Transverse colon (tissue), 4 donors: Measurements from ENCODE around the gene ZNF384. TPM values are rescaled to one million over a fixed set of nuclear protein-coding genes. Genes with fewer than 3 reads are reported as not detected.

Experiments used
- DNase-seq: peaks from one replicate; pipeline ENCODE4 v3.0.0-alpha.2; 2019
- H3K27ac ChIP-seq, 4 donors: fragments of 200-600 bp; sonication (generic); 2 replicates each; pipeline ENCODE4 v1.5.1; 2016 to 2018; ENCODE audit warnings: inconsistent platforms in 4 of 4
- H3K27me3 ChIP-seq: fragments of 200-600 bp; sonication (generic); 2 replicates; pipeline ENCODE4 v1.5.1; 2017; ENCODE audit warnings: inconsistent platforms
- H3K36me3 ChIP-seq, 4 donors: fragments of 200-600 bp; sonication (generic); 2 replicates each; pipeline ENCODE4 v1.5.1; 2017 to 2019; ENCODE audit warnings: inconsistent platforms in 4 of 4
- H3K4me1 ChIP-seq, 4 donors: fragments of 200-600 bp; sonication (generic); 2 replicates each; pipeline ENCODE4 v1.5.1; 2017 to 2020; ENCODE audit warnings: inconsistent platforms in 4 of 4
- H3K4me3 ChIP-seq, 4 donors: fragments of 200-600 bp; sonication (generic); 1 replicate in 1 of 4; 2 replicates in 3 of 4; pipeline versions ENCODE4 v1.5.1 to v1.6.1; 2017 to 2019; ENCODE audit warnings: inconsistent platforms in 4 of 4
- H3K9me3 ChIP-seq, 2 donors: fragments of 200-600 bp; sonication (generic); 2 replicates each; pipeline ENCODE4 v1.5.1; 2017 to 2019; ENCODE audit warnings: inconsistent platforms in 2 of 2
- CTCF ChIP-seq, 5 experiments: fragments of 200-600 bp in 3 of 5; fragments of 450-650 bp in 2 of 5; sonication (generic) in 3 of 5; IDR thresholded peaks; 1 replicate in 2 of 5; 2 replicates in 3 of 5; pipeline ENCODE4 v1.5.1; 2016 to 2017; ENCODE audit warnings: antibody characterized with exemption in 5 of 5, inconsistent platforms in 3 of 5, mild to moderate bottlenecking in 2 of 5, moderate library complexity in 1 of 5
- EP300 ChIP-seq: sonication (generic); formaldehyde crosslinking; IDR thresholded peaks from one replicate; pipeline ENCODE4 v1.6.1; 2017; ENCODE audit warnings: antibody characterized with exemption, low read depth
- POLR2A ChIP-seq: fragments of 450-650 bp; IDR thresholded peaks from one replicate; pipeline ENCODE4 v1.6.1; 2016; ENCODE audit warnings: antibody characterized with exemption, mild to moderate bottlenecking, moderate library complexity
- POLR2AphosphoS5 ChIP-seq, 3 donors: sonication (generic); formaldehyde crosslinking; IDR thresholded peaks; one replicate each; pipeline ENCODE4 v1.6.1; 2016; ENCODE audit warnings: antibody characterized with exemption in 3 of 3
- WGBS, 2 donors: methylation state at CpG; one replicate each; pipeline ENCODE4 v1.1.5; 2018; ENCODE audit warnings: low coverage in 1 of 2; 5-methylcytosine and 5-hydroxymethylcytosine counted together
- in situ Hi-C, 4 donors: fragments of 200-750 bp; cut with MboI; loops; one replicate each; pipeline versions ENCODE4 v1.15.0 to v1.15.1; 2017; ENCODE audit warnings: low sequenced_read_pairs in 3 of 4, low pct_ligation_motif_present in 1 of 4, low pct_unique_long_range_greater_than_20kb in 1 of 4
- intact Hi-C: fragments of 100-400 bp; cut with DNase I; formaldehyde crosslinking; loops from one replicate; pipeline ENCODE4 v1.15.1; 2023; ENCODE audit warnings: low total_unique reads
- total RNA-seq, 4 donors: library from RNA; depleted of rRNA; stranded (reverse); fragments of >200 nt; gene quantifications; one replicate each; pipeline ENCODE4 v1.1.0, GENCODE V29; 2016

The ZNF384 gene
- total RNA-seq, 4 donors from 2014 or later: 34.8 to 49.4 (median 42.8) TPM

GRCh38 chr12:6734506-6735387 is 45.6 kb upstream of the ZNF384 start:
- intact Hi-C loops (loop anchor here (5.0 kb wide), 1 partner anchor 93 kb away; the partner anchor contains the start of gene P3H3), in situ Hi-C loops (loop anchor here in 2 of 4 donors (25.0 kb wide), 1 partner anchor 103 kb away; the partner anchor contains the start of genes GNB3 (in 2 of the 2) and P3H3 (in 2 of the 2))
- 81 to 85% methylated on average over 4 to 10 of the region's 10 CpGs for whole genome bisulfite sequencing, 2 donors
- H3K27me3 ChIP-seq: no peaks in the 10 kb centered on the region
- H3K4me1 ChIP-seq: no peaks in the 10 kb centered on the region
- no peak for DNase-seq
- no peak overlapping the region for H3K4me3 ChIP-seq
- H3K36me3 ChIP-seq: peaks cover 0 to 23% (median 13%) of the 10 kb centered on the region in 4 donors
- TF ChIP-seq POLR2A (no peak), POLR2AphosphoS5 (IDR thresholded peaks at IDR 0.05) (no peak), EP300 (no peak), CTCF (IDR thresholded peaks at IDR 0.05) (no peak)
- peak overlapping the region in 1 of 4 donors; percentile 2 for H3K27ac ChIP-seq
- H3K9me3 ChIP-seq: no peaks in the 10 kb centered on the region

GRCh38 chr12:6730169-6730568 is 41.0 kb upstream of the ZNF384 start:
- no peak overlapping the region for H3K27ac ChIP-seq
- intact Hi-C loops: no loop called here
- H3K9me3 ChIP-seq: no peaks in the 10 kb centered on the region
- WGBS, 2 donors: 87 to 100% methylated on average over 1 to 8 of the region's 8 CpGs
- H3K4me3 ChIP-seq: no peak overlapping the region
- in situ Hi-C loops: loop anchor here in 2 of 4 donors (25.0 kb wide), 1 partner anchor 107 kb away; the partner anchor contains the start of genes GNB3 (in 2 of the 2) and P3H3 (in 2 of the 2)
- no peak for DNase-seq
- no peak for TF ChIP-seq POLR2A
- no peak for TF ChIP-seq POLR2AphosphoS5 (IDR thresholded peaks at IDR 0.05)
- no peak for TF ChIP-seq EP300
- no peak for TF ChIP-seq CTCF (IDR thresholded peaks at IDR 0.05)
- peaks cover 0 to under 1% (median under 1%) of the 10 kb centered on the region in 4 donors for H3K4me1 ChIP-seq
- H3K27me3 ChIP-seq: no peaks in the 10 kb centered on the region
- peaks cover 0 to 40% (median 18%) of the 10 kb centered on the region in 4 donors for H3K36me3 ChIP-seq

GRCh38 chr12:6729186-6729585 is 40.0 kb upstream of the ZNF384 start:
- 95 to 97% methylated on average over 13 to 18 of the region's 18 CpGs for WGBS, 2 donors
- in situ Hi-C loops: loop anchor here in 2 of 4 donors (25.0 kb wide), 1 partner anchor 108 kb away; the partner anchor contains the start of genes GNB3 (in 2 of the 2) and P3H3 (in 2 of the 2)
- intact Hi-C loops: no loop called here
- Histone ChIP-seq H3K4me3 (no peak overlapping the region), H3K27me3 (no peaks in the 10 kb centered on the region), H3K27ac (no peak overlapping the region), H3K36me3 (peaks cover 0 to 40% (median 18%) of the 10 kb centered on the region in 4 donors), H3K4me1 (peaks cover 5 to 10% (median 9%) of the 10 kb centered on the region in 4 donors), H3K9me3 (no peaks in the 10 kb centered on the region)
- TF ChIP-seq CTCF (IDR thresholded peaks at IDR 0.05) (no peak), POLR2A (no peak), POLR2AphosphoS5 (IDR thresholded peaks at IDR 0.05) (no peak), EP300 (no peak)
- DNase-seq: no peak

GRCh38 chr12:6725350-6725749 is 36.2 kb upstream of the ZNF384 start:
- peaks cover 5 to 11% (median 10%) of the 10 kb centered on the region in 4 donors for H3K4me1 ChIP-seq
- H3K36me3 ChIP-seq: peaks cover 0 to 22% (median 8%) of the 10 kb centered on the region in 4 donors
- H3K4me3 ChIP-seq: no peak overlapping the region
- no peaks in the 10 kb centered on the region for H3K9me3 ChIP-seq
- H3K27ac ChIP-seq: no peak overlapping the region
- no peak for DNase-seq
- no peaks in the 10 kb centered on the region for H3K27me3 ChIP-seq
- intact Hi-C loops (no loop called here), in situ Hi-C loops (loop anchor here in 2 of 4 donors (25.0 kb wide), 1 partner anchor 112 kb away; the partner anchor contains the start of genes GNB3 (in 2 of the 2) and P3H3 (in 2 of the 2))
- WGBS, 2 donors: 90 to 99% methylated on average over 7 of the region's 7 CpGs
- TF ChIP-seq POLR2AphosphoS5 (IDR thresholded peaks at IDR 0.05) (no peak), POLR2A (no peak), EP300 (no peak), CTCF (IDR thresholded peaks at IDR 0.05) (no peak)
